Activated CD8-positive, alpha-beta memory T cell treated with anti-CD3 and anti-CD28 coated beads for 36 hours (primary cell): ENCODE data around the gene DEFB108B. TPM values are rescaled to one million over a fixed set of nuclear protein-coding genes. Genes with fewer than 3 reads are reported as not detected.
"Not testable (repeated sequence)": the region's sequence is repeated elsewhere in the genome, so short reads cannot be mapped to it uniquely, and the experiment has no call there.

Experiments used
- CTCF ChIA-PET: fragments of 350-600 bp; sonication (Branson Sonifier 250); formaldehyde crosslinking; loops from one replicate; lab custom pipeline; 2021; ENCODE audit warnings: antibody characterized with exemption; lab: Charles Lee
- POLR2A ChIA-PET: fragments of 350-600 bp; sonication (Branson Sonifier 250); formaldehyde crosslinking; loops from one replicate; lab custom pipeline; 2021; ENCODE audit warnings: antibody characterized with exemption; lab: Charles Lee
- total RNA-seq, 2 experiments: library from RNA; stranded (reverse); gene quantifications; one replicate each; pipeline ENCODE4 v1.2.3, GENCODE V29; 2021

DEFB108B gene
- not detected for total RNA-seq

DNA sequence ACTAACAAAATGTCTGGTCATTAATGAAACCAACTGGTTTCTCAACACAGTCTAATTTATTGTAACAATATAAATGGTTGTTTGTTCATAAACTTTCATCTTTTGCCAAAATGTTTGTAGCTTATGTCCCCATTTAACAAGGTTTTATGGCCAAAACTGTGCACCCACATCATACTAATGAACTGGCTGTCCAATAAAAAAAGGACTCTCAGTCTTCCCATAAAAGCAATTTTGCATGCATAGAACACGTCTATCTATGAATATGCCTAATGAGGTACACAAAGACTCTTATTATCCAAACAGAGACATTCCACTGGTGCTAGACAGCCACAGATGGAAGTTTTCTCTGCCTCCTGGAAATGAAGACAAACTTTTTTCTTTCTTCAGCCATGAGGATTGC lies at the start of gene DEFB108B:
DEFB108B (plus strand) TSS at position 390 of the 400 bp plus-strand sequence; CDS start at position 390, 0 bp downstream.
- CTCF ChIA-PET, POLR2A ChIA-PET: not testable (repeated sequence)

DNA sequence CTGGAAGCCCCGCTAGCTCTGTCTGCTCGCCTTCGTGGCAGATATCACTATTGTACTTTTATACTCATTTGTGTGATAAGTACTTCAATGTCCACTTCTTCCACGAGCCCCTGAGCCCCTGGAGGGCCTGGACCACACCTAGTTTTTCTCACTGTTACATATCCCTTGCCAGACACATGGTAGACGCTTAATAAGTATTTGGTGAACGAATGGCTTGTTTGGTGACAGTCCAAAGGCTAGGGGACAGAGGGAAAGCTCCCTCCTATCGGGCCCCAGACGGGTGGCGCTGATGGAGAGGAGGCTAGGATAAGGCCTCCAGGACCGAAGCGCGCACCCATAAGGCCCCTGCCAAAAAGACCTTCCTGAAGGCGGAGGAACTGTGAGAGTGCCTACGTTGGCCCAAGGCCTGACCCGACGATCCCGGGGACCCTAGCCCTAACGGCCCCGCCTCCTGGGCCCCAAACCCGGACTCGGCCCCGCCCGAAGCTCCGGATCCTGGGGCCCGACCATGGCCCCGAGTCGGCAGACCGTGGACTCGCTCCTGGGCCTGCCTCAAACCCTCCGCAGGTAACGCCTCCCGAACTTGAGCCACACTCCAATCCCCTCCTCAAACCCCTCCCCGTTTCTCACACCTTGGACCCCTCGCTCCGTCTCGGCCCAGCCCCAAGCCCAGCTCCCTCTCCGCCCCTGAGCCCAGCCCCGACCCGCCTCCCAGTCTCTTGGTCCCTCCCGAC lies 46.7 kb upstream of the DEFB108B start:
- CTCF ChIA-PET: not testable (repeated sequence)

GRCh38 chr11:71786848-71787097 lies 46.2 kb upstream of the DEFB108B start:
- CTCF ChIA-PET: not testable (repeated sequence)

More for the DNA sequence above, 46.7 kb upstream of the DEFB108B start:
- POLR2A ChIA-PET: interaction anchor here (0.6 kb wide), 2 partner anchors 24 to 142 kb away, joined by 4 to 5 read pairs; partner anchors contain the start of genes RNF121 and XNDC1N

GRCh38 chr11:71787098-71787823 lies 45.7 kb upstream of the DEFB108B start:
- ChIA-PET POLR2A (interaction anchor here (0.6 kb wide), 2 partner anchors 25 to 141 kb away, joined by 4 to 5 read pairs; partner anchors contain the start of genes RNF121 and XNDC1N), CTCF (no interaction called here)

More at GRCh38 chr11:71786848-71787097, 46.2 kb upstream of the DEFB108B start:
- POLR2A ChIA-PET: interaction anchor here (0.6 kb wide), 2 partner anchors 25 to 142 kb away, joined by 4 to 5 read pairs; partner anchors contain the start of genes RNF121 and XNDC1N

DNA sequence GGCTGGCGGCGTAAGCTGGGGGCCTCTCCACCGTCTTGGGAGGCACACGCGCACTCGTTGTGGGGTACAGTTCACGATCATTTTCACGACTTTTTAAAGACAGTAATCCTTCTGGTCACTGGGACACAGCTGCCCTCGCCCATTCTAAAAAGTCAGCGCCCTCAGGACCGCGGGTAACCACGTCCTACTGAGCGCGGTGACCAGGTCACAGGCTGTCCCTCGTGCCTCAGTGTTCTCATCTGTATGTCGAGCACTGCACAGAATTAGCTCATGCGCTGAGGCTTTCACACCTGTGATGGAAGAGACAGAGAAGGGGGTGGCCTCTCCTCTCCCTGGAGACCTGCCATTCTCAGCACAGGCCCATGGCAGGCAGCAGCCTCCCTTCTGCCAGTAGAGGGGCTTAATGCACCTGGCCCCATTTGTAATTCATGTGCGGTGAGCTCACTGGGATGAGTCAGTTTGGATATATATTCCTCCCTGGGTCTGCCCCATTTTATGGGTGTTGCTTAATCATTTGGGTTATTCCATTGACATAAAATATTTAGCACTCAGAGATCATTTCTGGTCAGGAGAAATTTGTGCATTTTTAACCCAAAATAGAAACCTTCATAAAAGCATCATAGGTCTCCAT lies 45.1 kb upstream of the DEFB108B start:
- POLR2A ChIA-PET, CTCF ChIA-PET: not testable (repeated sequence)

DNA sequence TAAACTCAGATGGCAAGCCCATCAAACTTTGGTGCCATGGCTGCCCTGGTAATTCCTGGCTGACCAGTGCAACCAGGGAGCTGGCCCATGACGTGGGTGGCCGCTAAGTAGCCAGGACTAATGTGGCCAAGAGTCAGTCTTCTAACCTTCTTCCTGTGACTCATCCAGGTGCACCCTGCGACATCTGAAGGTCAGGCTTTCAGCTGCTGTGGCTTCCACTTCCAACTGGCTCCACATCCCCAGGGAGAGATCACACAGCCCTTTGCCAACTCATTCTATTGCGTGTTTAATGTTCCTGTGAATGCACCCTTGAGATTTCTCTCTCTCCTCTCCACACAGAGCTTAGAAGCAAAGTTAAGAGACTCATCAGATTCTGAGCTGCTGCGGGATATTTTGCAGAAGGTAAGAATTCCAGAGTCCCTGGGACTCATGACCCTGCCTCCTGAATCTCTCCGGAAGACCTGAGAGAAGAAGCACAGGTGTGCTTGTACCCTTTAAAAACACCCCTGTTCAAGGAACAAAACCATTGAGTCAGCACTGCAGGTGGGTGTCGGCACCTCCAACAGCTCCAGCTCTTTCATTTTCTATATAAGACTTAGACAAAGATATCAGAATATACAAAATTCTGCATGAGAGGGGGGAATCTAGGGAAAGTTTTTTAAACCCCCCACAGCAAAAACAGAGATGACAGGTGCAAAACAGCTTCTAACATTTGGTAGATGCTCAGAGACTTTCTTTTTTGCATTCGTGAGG lies 43.4 kb upstream of the DEFB108B start:
- POLR2A ChIA-PET, CTCF ChIA-PET: not testable (repeated sequence)

DNA sequence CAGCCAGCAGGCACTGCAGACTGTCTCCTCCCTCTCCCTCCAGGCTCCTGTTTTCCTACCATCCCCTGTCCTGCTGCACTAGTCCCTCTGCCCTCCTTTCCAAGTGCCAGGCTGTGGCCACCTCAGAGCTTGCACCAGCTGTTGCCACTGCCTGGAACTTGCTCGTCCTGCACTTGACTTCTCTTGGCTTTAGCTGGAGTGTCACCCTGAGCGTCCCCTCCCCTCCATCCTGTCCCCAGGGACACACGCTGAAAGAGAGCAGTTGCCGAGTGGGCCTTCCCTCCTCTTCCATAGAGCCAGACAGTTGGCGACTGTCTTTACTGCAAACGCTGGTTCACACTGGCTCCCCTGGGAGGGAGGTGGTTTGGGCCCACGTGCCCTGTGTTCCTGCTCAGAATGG lies 41.9 kb upstream of the DEFB108B start:
- POLR2A ChIA-PET, CTCF ChIA-PET: not testable (repeated sequence)

DNA sequence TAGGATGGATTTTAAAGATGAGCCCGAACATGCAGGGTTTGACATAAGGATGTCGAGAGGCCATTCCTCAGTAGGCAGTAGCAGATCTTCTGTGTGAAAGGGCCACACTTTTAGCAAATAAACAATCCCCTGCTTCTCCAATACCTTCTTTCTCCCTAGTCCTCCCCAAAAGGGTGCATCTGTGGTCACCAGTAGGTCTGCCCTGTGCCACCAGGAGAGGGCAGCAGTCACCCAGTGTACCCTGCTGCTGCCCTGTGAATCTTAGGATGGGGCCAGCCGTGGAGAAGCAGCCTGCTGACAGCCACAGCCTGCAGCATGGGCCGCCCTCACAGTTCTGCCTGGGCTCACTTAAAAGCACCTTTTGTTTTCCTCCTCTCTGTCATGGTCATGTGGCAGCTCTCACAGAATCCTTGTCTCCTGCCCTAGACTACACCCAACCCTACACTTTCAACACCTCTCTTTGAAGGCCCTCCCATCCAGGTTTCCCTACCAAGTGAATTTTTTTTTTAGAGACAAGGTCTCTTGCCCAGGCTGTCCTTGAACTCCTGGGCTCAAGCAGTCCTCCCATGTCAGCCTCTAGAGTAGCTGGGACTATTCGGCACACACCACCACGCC lies 40.3 kb upstream of the DEFB108B start:
- CTCF ChIA-PET, POLR2A ChIA-PET: not testable (repeated sequence)

GRCh38 chr11:71794386-71795040 lies 38.5 kb upstream of the DEFB108B start:
- POLR2A ChIA-PET: not testable (repeated sequence)

GRCh38 chr11:71795236-71795635 lies 37.8 kb upstream of the DEFB108B start:
- POLR2A ChIA-PET, CTCF ChIA-PET: not testable (repeated sequence)

More at GRCh38 chr11:71794386-71795040, 38.5 kb upstream of the DEFB108B start:
- CTCF ChIA-PET: interaction anchor here (0.8 kb wide), 1 partner anchor 19 kb away, joined by 3 read pairs; no protein-coding TSS in a partner anchor

GRCh38 chr11:71796016-71796415 lies 37.0 kb upstream of the DEFB108B start:
- POLR2A ChIA-PET: not testable (repeated sequence)
- CTCF ChIA-PET: interaction anchor here (0.6 kb wide), 1 partner anchor 1870 kb away, joined by 3 read pairs; no protein-coding TSS in a partner anchor

- CTCF ChIA-PET: interaction anchor here (0.6 kb wide), 1 partner anchor 1870 kb away, joined by 3 read pairs; no protein-coding TSS in a partner anchor
- POLR2A ChIA-PET: not testable (repeated sequence)
Observed at GRCh38 chr11:71796781-71797180, 36.2 kb upstream of the DEFB108B start.

DNA sequence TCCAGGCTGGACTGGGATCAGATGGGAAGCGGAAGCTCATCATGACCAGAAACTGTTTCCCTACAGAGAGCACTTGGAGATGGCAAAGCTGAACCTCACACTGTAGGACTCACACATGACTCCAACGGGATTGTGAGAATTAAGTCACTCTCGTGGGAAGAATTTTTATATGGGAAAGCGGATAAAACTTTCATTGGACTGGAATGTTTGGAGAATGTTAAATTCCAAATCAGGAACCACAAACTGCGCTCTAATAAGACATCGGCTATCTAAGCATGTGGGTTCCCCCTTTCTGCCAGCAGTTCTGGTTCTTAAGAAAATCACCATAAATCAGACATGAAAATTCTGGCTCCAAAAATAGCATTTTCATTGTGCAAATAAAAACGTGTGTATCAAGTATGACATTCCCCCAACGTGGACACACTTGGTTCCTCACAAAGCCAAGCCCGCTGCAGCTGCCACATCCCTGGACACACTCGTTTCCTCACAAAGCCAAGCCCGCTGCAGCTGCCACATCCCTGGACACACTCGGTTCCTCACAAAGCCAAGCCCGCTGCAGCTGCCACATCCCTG lies 33.4 kb upstream of the DEFB108B start:
- CTCF ChIA-PET: interaction anchor here (0.6 to 1.1 kb wide), 2 partner anchors 13 to 19 kb away, joined by 4 to 5 read pairs; no protein-coding TSS in a partner anchor
- POLR2A ChIA-PET: not testable (repeated sequence)

GRCh38 chr11:71800335-71800953 lies 32.6 kb upstream of the DEFB108B start:
- POLR2A ChIA-PET: not testable (repeated sequence)
- CTCF ChIA-PET: interaction anchor here (0.6 to 1.1 kb wide), 2 partner anchors 13 to 20 kb away, joined by 4 to 5 read pairs; no protein-coding TSS in a partner anchor

GRCh38 chr11:71801026-71801425 lies 32.0 kb upstream of the DEFB108B start:
- POLR2A ChIA-PET: not testable (repeated sequence)

GRCh38 chr11:71802874-71803273 lies 30.1 kb upstream of the DEFB108B start:
- POLR2A ChIA-PET, CTCF ChIA-PET: not testable (repeated sequence)

More at GRCh38 chr11:71801026-71801425, 32.0 kb upstream of the DEFB108B start:
- CTCF ChIA-PET: interaction anchor here (1.1 kb wide), 1 partner anchor 12 kb away, joined by 5 read pairs; no protein-coding TSS in a partner anchor
